HG03064 (cell line): ENCODE data around the gene SUGT1.

Experiments used
- ATAC-seq: cut with Tn5 transposase; IDR thresholded peaks from one replicate; pipeline ENCODE4 v1.9.1; 2021; ENCODE audit warnings: low read depth; ENCODE audit not compliant: unreplicated experiment

The SUGT1 gene

GRCh38 chr13:52736891-52737290 is 84.3 kb downstream of the SUGT1 start:
- ATAC-seq: no peak

- no peak for ATAC-seq
These were observed 84.8 kb downstream of the SUGT1 start for GRCh38 chr13:52737451-52737850.

GRCh38 chr13:52737965-52738364 is 85.3 kb downstream of the SUGT1 start:
- no peak for ATAC-seq

- ATAC-seq: no peak
These were observed 86.3 kb downstream of the SUGT1 start for GRCh38 chr13:52738719-52739467.

- no peak for ATAC-seq
These were observed 86.9 kb downstream of the SUGT1 start, which contains the start of gene CNMD for GRCh38 chr13:52739468-52740071. CNMD (minus strand) TSS chr13:52739820; CDS start chr13:52739701, 119 bp downstream.

- ATAC-seq: no peak
These were observed 90.9 kb downstream of the SUGT1 start for GRCh38 chr13:52743569-52743968.

DNA sequence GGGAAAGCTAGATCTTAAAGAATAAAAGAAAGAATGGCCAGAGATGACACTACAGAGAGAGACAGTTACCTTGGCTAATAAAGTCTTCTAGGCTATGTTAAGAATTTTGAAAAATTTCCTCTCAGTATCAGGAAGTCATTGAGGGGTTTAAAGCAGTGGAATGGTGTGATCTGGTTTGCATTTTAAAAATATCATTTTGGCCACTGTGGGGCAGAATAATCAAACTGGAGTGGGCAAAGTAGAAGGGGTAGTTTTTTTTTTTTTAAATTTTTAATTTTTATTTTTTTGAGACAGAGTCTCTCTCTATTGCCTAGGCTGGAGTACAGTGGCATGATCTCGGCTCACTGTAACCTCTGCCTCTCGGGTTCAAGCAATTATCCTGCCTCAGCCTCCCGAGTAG is 91.4 kb downstream of the SUGT1 start:
- no peak for ATAC-seq

DNA sequence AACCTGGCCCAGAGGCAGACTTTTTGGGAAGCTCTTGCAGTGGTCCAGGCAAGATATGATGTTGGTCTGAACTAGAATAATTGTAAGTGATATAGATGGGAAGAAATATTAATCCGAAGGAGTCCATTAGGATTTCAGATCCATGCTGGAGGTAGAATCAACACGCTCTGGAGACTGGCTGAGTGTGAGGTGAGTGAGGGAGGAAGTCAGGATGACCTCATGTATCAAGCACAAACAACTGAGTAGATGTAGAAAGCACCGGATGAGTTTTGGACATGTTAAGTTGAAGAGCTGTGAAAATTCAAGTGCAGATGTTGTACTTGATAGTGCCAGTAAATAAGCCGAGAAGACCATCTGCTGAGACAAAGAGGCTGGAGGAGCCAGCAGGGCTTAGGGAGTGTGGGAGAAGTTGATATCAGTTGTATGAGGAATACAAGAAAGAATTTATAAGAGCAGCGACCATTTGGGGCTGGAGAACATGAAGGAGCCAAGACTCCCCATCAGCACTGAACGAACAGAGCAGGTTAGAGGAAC is 92.3 kb downstream of the SUGT1 start:
- ATAC-seq: no peak

- ATAC-seq: no peak
These were observed 93.5 kb downstream of the SUGT1 start for GRCh38 chr13:52746141-52746540.

GRCh38 chr13:52749419-52749818 is 96.8 kb downstream of the SUGT1 start:
- no peak for ATAC-seq
